GM21576 (cell line): ENCODE results near the gene WSB1.
A peak's percentile ranks its signal among the peaks of the same experiment; 100 is the strongest.
"Not testable (repeated sequence)": the region's sequence is repeated elsewhere in the genome, so short reads cannot be mapped to it uniquely, and the experiment has no call there.

ENCODE experiments used
- ATAC-seq: cut with Tn5 transposase; IDR thresholded peaks from one replicate; pipeline ENCODE4 v1.9.1; 2021; ENCODE audit warnings: mild to moderate bottlenecking, moderate library complexity; ENCODE audit not compliant: unreplicated experiment

The WSB1 gene, protein sequence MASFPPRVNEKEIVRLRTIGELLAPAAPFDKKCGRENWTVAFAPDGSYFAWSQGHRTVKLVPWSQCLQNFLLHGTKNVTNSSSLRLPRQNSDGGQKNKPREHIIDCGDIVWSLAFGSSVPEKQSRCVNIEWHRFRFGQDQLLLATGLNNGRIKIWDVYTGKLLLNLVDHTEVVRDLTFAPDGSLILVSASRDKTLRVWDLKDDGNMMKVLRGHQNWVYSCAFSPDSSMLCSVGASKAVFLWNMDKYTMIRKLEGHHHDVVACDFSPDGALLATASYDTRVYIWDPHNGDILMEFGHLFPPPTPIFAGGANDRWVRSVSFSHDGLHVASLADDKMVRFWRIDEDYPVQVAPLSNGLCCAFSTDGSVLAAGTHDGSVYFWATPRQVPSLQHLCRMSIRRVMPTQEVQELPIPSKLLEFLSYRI

DNA sequence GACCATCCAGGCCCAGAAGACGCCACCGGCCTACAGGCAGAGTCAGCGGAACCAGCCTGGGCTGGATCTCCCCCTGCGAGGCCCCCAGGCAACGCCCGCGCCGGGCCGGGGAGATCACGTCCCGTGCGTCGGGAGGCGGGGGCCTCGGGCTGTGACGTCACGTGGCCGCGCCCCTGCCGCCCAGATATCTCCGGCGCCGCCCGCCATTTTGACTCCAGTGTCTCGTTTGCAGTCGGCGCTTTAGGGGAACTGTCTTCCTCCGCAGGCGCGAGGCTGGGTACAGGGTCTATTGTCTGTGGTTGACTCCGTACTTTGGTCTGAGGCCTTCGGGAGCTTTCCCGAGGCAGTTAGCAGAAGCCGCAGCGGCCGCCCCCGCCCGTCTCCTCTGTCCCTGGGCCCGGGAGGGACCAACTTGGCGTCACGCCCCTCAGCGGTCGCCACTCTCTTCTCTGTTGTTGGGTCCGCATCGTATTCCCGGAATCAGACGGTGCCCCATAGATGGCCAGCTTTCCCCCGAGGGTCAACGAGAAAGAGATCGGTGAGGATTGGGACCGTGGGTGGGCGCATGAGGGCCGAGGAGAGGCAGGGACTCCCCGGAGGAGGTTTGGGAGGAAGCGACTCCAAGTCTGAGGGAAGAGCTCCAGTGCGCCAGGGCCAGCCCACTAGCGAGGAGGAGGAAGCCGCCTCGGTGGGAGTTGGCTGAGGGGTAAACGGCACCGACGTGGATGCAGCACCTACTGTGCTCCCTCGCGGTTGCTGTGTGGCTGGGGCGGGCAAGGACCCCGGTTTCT, at the start of gene WSB1:
Gene WSB1 (plus strand): TSS at position 217 of the 791 bp plus-strand sequence. CDS start 282 bp downstream, at position 499.
- ATAC-seq, result peak; percentile 66

DNA sequence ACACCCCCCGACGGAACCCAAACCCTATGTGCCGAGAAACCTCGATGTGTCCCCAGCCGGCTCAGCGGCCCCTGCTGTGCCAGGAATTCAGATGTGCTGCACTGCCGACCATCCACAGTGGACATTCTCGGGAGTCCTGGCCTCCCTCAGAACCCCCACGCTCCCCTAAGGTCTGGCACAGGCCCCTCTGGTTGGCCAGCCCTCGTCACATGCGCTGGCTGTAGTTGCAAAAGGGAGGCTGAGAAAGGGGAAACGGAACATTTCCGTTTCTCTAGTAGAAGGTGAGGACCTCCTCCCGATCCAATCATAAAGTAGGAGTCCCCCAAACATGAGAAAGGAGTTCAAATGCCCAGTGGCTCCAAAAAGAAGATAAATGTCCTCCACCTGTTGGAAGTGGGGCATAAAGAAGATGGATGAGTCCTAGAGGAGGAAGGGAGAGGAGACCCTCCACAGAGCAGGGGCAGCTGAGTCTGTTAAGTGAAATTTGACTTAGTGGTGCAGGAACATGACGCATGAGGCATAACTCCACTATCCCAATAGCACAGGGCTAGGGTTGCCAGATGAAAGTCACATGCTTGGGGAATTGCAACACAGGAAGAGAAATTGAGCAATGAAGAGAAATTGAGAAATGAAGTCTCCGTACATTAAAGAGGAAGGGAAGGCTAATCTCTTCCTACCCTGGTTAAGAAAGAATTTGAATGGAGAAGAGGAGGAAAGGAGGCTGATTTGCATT, 49.3 kb upstream of the WSB1 start:
- ATAC-seq, result no peak

GRCh38 chr17:27245230-27245696, 48.7 kb upstream of the WSB1 start:
- ATAC-seq, result peak; percentile 83

DNA sequence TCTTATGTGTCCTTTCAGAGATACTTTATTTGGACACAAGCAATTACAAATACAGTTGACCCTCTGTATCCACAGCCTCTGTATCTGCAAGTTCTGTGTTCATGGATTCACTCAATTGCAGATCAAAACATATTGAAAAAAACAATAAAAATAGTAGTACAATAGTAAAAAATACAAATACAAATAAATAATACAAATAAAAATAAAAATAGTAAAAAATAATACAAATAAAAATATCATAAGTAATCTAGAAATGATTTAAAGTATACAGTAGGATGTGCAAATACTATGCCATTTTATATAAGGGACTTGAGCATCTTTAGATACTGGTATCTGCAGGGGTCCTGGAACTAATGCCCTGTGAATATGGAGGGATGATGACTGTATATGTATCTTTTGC, 47.4 kb upstream of the WSB1 start:
- ATAC-seq, result no peak

DNA sequence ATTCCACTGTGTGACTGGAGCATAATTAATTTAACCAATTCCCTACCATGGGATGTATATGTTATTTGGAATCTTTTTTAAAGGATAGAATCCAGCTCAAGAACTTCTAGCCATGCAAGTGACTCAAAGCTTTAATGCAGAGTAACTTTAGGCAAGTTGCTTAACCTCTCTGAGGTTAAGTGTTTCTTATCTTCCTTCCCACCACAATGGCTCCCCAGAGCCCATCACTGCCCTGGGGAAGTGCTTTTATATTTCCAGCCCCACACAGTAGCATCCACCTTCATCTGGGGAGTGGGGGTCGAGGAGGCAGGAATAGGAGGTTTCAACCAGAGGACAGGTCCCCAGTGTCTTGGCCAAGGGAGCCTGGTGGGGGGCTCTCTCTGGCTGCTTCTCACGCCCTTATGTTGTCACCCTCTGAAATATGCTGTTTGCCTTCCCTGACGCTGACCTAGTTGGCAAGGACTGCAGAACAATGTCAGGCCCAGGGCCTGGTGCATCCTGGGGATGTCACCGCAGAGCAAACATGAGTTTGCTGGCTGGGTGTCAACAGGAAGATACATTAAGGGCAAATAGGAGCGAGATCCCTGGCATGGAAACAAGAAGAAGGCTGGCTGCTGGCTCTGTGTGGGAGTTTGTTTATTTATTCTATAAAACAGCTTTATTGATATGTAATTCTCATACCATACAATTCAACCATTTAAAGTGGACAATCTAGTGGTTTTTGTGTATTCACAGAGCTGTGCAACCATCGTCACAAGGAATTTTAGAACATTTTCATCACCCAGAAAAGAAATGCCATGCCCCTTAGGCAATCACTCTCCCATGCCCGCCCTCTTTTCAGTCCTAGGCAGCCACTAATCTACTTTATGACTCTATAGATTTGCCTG, 46.6 kb upstream of the WSB1 start:
- ATAC-seq, result no peak

- ATAC-seq, result no peak
Measured at GRCh38 chr17:27247958-27248342, 46.0 kb upstream of the WSB1 start.

DNA sequence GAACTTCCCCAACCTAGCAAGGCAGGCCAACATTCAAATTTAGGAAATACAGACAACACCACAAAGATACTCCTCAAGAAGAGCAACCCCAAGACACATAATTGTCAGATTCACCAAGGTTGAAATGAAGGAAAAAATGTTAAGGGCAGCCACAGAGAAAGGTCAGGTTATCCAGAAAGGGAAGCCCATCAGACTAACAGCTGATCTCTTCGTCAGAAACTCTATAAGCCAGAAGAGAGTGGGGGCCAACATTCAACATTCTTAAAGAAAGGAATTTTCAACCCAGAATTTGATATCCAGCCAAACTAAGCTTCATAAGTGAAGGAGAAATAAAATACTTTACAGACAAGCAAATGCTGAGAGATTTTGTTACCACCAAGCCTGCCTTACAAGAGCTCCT, 43.1 kb upstream of the WSB1 start:
- ATAC-seq, result not testable (repeated sequence)

DNA sequence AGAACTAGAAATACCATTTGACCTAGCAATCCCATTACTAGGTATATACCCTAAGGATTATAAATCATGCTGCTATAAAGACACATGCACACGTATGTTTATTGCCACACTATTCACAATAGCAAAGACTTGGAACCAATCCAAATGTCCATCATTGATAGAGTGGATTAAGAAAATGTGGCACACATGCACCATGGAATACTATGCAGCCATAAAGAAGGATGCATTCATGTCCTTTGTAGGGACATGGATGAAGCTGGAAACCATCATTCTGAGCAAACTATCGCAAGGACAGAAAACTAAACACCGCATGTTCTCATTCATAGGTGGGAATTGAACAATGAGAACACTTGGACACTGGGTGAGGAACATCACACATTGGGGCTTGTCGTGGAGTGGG, 39.1 kb upstream of the WSB1 start:
- ATAC-seq, result not testable (repeated sequence)

DNA sequence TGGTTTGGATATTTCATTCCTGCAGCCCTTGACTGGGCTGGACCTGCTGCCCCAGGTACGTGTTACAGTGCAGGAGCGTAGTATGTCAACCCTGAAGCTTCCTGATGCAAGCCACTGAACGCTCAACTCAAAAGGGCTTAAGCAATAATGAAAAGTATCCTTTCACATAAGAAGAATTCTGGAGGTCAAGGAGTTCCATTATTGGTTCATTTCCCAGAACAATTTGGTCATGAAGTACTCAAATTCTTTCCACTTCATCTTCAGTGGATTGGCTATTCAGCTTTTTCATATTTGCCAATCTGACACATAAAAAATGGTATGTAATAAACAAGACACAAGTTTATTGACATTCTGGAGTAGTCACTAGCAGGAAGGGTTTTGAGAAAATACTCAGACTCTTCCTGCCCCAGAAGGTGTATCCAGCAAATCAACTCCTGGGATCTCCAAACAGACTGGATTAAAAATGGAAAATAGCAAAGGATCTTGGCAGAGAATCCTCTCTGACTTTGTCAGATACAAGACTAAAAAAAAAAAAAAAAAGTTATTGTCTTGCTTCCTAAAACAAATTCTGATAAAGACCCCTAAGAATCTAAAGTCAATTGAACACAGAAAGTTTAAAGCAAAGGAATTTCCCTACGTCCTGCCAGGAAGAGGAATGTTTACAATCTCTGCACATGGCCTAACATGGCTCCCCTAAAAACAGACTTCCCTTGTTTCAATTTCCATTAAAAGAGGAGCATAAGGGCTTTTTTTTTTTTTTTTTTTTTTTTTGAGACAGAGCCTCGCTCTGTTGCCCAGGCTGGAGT, 37.5 kb upstream of the WSB1 start:
- ATAC-seq, result no peak

- ATAC-seq, result no peak
Measured at GRCh38 chr17:27257031-27257357, 36.9 kb upstream of the WSB1 start.

- ATAC-seq, result no peak
Measured at GRCh38 chr17:27259356-27259755, 34.6 kb upstream of the WSB1 start.

- no peak for ATAC-seq
Measured at GRCh38 chr17:27263386-27263785, 30.5 kb upstream of the WSB1 start.

GRCh38 chr17:27264068-27264812, 29.7 kb upstream of the WSB1 start:
- no peak for ATAC-seq

GRCh38 chr17:27265333-27265732, 28.6 kb upstream of the WSB1 start:
- no peak for ATAC-seq

DNA sequence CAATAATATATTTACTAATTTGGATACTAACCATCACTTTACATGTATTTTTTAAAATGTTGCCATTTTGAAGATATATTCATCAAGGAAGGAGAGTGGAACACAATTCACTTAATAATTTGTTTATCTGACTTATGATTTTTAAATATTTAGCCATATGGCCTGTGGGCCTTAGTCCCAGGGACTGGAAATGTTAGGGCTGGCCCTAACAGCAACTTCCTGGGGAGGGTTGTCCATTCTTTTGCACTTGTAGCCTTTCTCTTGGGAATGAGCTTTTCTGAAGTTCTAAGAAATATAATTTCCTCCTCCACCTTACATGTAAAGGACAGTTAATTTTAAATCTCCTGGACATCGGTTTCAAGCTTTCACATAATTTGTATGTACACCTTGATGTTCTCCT, 27.7 kb upstream of the WSB1 start:
- ATAC-seq, result no peak

DNA sequence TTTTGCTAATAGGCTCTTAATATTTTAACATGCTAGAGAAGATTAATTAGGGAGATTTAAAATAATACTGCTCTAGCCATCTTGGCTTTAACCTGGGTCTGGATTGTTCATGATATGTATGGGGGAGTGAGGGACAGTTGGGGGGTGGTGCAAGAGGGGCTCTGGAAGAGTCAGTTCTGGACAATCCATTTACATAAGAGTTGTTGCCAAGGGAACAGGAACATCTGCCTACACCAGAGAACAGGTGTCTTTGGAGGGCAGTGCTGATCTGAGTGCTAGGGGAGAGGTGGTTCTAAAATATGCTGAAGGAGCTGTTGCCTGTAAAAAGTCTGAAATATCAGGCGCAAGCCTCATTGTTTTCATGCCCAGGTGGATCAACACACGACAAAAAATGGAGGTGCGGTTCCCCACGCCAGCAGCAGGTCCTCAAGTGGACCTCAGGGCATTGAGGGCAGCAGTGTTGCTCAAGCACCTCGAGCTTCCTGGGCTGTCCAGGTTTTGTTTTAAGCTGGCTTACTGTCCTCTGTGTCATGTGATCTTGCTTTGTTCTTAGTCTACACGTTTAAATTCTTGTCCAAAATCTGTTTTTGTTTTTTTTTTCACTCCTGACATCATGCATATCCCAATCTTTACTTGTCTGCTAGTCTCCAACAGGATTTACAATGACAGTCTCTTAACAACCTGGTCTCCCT, 25.4 kb upstream of the WSB1 start:
- no peak for ATAC-seq

DNA sequence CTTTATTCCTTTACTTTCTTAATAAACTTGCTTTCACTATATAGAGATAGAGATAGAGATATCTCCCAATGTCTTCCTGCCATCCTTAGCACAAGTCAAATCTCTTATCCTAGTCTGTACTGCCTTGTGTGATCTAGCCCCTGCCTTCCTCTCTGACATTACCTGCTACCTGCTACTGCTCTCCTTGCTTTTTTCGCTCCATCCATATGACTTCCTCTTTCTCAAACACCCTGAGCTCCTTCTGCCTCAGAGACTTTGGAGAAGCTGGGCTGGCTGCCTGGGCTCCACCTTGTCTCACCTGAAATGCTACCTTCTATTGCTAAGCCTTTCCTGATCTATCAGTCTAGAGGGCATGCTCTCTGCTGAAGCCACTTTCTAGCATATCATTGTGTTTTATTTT, 24.7 kb upstream of the WSB1 start:
- ATAC-seq, result no peak

- no peak for ATAC-seq
Measured at GRCh38 chr17:27269974-27270373, 23.9 kb upstream of the WSB1 start.
